HG02840 (cell line): ENCODE results near the gene CERS6.
"Not testable (repeated sequence)": the region's sequence is repeated elsewhere in the genome, so short reads cannot be mapped to it uniquely, and the experiment has no call there.

Experiments used
- ATAC-seq: cut with Tn5 transposase; IDR thresholded peaks from one replicate; pipeline ENCODE4 v1.9.1; 2021; ENCODE audit warnings: mild to moderate bottlenecking, moderate library complexity, moderate number of reproducible peaks; ENCODE audit not compliant: unreplicated experiment, low FRiP score

CERS6 gene

DNA sequence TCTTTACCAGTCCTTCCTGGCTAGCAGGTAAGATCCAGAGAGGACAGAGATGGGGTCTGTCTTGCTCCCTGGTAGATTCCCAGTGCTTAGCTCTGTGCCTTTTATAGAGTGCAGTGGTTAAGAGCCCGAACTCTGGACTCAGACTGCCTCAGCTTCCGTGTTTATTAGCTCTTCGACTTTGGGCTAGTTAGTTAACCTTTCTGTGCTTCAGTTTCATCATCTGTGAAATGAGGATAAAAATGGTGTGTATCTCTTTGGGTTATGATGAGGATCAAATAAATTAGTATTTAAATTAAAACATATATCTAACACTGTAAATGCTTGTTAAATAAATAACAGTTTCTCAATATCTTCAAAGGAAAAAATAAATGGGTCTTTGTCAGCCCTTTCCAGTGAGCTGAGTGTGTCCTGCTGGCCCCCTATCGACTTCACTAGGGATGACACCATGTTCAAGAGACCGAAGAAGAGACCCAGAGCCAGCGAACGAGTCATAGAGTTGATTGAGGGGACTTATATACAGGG, 38.2 kb downstream of the CERS6 start:
- ATAC-seq: no peak

DNA sequence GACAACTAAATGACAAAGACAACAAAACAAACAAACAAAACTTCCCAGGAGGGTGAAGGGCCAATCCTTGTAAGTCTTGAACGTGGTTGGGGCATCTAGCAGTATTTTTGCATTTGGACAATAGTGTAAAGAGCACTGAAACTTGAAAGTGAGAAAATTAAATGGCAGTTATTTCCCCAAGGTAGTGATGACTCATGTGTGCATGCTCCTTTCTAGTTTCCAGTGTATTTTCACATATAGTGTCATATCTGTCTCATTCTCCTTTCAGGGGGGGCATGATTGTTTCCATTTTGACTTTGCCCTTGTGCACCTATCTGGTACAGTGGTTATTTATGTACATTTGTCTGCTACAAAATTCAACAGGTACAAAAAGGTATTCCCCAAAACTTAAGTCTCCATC, 39.5 kb downstream of the CERS6 start:
- peak; percentile 85 for ATAC-seq

DNA sequence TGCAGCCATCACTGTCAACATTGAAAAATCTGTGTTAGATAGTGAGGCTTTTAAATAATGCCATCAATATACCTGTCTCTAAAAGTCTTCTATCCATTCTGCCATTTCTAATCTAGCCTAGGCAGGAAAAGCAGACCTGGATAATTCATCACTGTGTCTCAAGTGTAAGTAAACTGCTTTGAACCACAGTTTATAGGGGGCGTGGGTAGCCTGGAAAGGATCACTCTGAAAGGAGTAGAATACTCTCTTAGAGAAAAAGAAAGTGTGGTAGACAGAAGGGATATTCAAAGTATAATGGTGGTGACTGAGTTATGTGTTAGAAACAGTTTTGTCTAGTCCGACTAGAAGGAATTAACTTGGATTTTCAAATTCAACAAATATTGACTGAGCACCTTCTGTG, 40.8 kb downstream of the CERS6 start:
- ATAC-seq: no peak

DNA sequence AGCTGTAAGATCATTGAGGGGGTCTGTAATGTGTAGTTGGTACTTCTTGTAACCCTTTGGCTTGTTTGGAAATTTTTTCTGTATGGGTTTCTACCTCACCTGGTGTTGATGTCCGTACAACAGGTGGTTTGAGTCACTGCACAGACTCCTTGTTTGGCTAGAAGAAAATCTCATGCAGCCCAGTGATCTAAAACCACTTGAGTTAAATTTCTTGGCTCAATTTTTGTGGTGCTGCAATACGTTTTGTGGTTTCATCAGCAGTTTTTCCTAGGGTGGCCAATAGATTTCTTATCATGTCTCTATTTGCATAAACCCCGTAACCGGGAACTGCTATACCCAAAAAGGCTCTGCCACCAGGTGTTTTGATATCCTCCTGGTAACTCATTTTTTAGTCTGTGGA, 43.4 kb downstream of the CERS6 start:
- no peak for ATAC-seq

DNA sequence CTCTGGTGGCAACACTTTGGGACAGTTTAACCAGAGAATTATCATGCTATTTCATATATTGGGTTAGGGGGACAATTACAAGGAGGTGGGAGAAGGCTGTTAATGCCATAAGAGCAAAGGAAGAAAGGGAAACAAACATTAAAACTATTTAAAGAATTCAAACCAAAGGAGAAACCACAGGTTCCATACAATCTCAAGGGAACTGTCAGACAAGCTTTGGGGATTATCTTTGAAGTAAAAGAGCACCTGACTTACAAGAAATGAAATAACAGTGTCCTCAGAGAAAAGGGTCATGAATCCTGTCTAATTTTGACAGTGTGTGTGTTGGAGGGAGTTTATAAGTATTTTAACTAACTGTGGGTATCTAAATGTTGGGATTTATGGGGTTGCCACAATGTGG, 44.4 kb downstream of the CERS6 start:
- ATAC-seq: no peak

DNA sequence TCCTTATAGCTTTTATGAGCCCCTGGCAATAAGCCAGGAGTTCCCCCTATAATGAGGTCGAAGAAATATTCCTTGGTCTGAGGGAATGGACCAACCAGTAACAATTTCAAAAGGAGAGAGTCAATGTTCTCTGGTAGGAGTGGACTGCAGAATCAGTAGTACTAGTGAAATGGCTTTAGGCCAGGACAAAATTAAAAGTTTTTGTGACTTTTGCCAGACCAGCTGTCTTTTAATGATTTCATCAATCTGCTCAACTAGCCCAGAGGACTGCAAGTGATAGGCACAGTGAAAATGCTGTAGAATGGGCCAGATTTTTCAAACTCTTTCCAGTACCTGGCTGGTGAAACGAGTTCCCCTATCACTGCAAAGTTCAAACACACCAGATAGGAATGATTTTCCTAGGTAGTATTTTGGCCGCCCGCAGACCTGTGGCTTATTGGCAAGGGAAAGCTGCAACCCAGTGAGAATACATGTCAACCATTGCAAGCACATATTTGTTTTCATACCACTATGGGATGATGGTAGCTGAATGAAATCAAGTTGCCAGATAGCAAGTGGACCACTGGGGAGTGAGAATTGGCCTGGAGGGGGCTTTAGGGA, 45.5 kb downstream of the CERS6 start:
- no peak for ATAC-seq

DNA sequence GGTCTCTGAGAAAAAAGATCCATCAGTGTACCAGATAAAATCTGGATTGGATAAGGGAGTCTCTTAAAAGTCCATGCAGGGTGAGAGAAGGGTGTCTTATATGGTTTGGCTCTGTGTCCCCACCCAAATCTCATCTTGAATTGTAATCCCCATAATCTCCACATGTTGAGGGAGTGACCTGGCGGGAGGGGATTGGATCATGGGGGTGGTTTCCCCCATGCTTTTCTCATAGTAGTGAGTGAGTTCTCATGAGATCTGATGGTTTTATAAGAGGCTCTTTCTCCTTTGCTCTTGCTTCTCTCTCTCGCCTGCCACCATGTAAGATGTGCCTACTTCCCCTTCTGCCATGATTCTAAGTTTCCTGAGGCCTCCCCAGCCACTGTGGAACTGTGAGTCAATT, 46.8 kb downstream of the CERS6 start:
- not testable (repeated sequence) for ATAC-seq

DNA sequence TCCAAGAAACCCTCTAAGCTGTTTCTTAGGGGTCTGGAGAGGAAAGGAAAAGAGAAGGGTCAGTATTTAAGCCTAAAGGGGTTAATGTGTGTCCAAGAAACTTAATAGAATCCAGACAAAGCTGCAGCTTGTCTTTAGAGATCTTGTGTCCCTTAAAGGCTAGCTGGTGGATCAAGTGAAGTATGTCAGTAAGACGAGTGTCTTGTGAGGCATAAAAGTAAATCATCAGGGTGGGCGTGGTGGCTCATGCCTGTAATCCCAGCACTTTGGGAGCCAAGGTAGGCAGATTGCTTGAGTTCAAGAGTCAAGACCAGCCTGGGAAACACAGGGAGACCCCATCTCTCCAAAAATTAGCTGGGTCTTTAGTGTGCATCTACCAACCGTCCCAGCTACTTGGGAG, 47.8 kb downstream of the CERS6 start:
- no peak for ATAC-seq

DNA sequence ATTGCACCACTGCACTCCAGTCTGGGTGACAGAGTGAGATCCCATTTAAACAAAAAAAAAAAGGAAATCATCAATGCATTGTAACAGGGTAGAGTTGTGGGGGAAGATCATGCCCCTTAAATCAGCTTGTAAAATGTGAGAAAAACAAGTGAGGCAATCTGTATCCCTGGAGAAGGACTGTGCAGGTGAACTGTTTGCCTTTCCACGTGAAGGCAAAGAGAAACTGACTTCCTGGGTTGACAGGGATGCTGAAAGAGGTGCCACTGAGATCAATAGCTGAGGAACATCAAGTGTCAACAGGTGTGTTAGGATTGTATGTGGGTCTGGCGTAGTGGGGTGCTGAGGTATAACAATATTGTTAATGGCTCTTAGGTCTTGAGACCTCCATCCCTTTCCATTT, 48.3 kb downstream of the CERS6 start:
- ATAC-seq: no peak

DNA sequence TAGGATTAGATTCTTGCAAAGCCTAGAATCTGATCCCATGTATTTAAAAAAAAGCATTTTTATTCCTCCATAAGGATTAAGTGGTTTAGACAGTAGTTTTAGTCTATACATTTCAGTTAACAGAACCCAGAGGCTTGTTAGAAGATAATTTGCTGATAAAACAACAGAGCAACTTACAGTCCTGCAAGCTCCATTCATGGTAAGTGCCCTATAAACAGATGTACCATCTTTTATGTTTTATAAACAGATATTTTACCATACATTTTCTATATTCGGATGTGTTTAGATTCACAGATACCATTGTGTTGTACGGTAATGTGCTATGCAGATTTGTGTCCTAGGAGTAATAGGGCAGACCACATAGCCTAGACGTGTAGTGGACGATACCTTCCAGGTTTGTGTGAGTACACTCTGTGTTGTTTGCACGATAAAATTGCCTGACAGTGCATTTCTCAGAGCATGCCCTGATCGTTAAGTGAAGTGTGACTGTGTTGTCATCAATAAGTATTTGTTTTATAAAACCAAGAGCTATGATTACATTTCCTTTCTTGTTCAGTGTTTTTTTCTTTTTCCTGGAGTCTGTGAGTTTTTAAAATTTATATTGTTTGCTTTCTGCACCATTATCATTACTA, 54.2 kb downstream of the CERS6 start:
- ATAC-seq: no peak

DNA sequence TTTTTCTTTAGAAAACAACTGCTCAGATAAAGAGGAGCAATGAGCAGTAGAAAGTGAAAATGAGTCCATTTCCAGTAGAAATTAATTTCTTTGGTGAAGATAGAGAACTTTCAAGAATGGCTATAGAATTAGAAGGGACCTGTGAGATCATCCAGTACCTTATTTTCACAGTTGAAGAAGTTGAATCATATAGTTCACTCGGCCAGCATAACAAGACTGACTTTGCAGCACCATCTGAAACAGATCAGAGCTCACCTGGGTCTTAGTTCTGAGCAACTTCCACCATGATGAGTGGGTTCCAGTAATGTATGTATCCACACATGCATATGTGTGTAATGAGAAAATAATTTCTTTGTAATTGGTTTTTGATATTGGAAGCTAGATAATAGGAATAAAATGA, 58.6 kb downstream of the CERS6 start:
- ATAC-seq: no peak

DNA sequence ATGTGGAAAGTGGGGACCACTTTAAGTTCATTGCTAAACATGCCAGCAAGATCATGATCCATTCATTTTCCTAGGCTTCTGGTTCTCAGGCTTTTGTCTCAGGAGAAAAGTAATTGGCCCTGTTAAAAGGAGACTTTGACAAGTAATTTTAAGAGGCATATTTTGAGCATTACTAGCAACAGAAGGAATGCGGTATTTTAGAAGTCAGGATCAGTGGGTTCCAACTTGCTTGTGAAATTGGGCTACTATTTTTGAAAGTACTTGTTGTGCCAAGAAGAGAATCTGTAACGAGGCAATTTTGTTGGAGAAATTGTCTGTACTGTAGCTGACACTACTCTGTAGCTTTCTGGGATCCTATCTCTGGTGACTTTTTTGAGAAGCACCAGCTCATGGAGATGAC, 59.4 kb downstream of the CERS6 start:
- no peak for ATAC-seq

DNA sequence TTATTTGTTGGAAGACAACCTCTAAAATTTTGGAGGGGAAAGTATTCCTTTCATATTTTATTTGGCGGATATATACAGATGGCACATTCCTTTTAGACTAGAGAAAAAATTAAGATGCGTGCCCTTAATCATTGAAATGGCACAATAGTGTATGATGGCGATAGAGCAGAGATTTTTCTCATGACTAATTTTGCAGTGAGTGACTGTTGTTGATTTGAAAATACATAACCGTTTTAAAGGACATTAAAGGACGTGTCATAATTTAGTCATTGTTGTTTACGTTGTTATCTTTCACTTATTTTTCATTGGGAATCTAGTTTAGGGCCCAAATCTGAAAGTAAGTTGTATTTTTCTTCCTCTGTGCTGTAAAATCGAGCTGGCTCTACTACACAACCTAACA, 61.7 kb downstream of the CERS6 start:
- no peak for ATAC-seq

DNA sequence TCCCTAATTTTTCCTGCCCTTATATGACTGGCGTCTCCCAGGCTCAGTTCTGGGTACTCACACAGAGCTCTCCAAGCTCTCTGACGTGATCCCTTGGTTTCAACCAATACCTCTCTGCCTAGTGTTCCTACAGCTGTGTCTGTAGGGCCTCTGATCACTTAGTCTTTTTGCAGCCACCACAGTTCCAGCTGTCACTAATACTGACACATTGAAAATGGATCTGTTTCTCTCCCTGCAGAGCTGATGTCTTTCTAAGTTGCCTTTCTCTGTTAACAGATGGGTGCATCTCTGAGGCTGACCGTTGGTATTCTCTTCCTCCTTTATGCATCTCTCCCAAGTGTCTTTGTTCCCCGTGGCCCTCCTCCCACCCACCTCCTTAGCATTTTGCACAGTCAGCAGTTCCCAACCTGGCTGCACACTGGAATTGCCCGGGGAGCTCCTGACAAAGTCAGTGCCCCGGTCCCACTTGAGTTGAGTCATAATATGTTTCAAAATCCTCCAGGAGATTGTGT, 62.5 kb downstream of the CERS6 start:
- no peak for ATAC-seq

DNA sequence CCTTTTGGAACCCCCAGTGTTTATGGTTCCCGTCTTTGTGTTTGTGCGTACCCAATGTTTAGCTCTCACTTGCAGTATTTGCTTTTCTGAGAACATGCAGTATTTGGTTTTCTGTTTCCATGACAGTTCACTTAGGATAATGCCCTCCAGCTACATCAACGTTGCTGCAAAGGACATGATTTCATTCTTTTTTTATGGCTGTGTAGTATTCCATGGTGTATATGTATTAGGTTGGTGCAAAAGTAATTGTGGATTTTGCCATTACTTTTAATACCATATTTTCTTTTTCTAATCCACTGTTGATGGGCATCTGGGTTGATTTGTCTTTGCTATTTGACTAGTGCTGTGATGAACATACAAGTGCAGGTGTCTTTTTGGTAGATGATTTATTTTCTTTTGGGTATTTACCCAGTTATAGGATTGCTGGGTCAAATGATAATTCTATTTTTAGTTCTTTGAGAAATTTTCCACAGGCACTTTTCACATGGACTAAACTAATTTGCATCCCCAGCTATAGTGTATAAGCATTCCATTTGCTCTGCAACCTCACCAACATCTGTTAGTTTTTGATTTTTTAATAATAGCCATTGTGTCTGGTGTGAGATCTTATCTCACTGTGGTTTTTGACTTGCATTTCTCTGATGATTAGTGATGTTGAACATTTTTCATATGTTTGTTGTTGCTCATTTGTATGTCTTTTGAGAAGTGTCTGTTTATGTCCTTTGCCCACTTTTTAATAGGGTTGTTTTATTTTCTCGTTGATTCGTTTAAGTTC, 63.6 kb downstream of the CERS6 start:
- no peak for ATAC-seq

DNA sequence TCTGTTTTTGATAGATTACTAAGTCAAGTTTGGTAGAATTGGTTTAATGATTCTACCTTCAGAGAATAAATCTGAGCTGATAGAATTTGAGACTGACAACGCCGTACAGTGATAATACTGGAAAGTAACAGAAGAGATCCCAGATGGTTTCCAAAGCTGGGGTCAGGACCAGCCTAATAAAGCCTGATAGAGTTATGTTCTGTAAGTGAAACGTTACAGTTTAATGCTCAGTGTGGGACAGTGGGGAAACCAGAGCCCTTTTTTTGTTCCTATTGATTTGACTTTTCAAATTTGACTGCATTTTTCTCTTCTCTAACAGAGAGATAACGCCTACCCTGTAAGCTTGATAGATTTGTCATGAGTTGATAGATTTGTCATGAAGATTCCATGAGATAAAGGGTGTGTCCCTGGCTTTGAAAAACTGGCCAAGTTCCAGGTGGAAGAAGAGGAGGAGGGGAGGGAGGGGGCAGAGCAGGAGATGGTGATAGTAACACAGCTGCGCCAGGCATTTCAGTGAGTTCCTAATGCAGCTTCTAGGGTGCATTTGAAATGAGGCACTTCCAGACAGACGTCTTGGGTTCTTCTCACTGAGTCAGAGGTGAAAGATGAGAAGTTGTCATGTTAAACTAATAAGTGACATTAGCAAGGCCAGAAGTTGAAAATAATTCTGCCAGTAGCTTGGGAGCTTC, 65.1 kb downstream of the CERS6 start:
- ATAC-seq: no peak

DNA sequence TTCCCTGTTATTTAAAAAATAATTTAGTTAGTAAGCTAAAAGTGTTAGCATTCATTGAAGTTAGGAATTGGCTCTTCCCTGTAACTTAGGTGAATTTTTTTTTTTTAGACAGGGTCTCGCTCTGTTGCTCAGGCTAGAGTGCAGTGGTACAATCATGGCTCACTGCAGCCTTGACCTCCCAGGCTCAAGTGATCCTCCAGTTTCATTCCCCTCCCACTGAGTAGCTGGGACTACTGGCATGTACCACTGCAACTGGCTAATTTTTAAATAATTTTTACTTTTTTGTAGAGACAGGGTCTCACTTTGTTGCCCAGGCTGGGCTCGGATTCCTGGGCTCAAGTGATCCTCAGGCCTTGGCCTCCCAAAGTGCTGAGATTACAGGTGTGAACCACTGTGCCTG, 66.4 kb downstream of the CERS6 start:
- no peak for ATAC-seq

DNA sequence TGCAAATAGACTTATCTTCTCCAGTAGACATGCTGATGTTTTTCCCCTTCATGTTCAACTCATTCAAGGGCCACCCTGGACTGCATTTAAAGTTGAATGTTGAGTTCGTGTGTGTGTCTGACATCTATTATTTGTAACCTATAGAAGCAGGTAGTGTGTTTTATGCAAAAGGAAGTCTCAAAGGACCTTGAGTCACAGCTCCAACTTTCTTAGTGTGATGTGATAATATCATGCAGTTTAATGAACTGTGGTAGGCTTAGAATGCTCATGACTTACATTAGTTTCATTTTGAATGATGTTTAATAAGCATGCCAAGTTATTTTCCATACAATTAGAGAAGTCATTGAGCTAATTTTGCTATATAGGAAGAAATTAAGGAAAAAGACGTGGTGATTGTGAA, 67.9 kb downstream of the CERS6 start:
- ATAC-seq: no peak

DNA sequence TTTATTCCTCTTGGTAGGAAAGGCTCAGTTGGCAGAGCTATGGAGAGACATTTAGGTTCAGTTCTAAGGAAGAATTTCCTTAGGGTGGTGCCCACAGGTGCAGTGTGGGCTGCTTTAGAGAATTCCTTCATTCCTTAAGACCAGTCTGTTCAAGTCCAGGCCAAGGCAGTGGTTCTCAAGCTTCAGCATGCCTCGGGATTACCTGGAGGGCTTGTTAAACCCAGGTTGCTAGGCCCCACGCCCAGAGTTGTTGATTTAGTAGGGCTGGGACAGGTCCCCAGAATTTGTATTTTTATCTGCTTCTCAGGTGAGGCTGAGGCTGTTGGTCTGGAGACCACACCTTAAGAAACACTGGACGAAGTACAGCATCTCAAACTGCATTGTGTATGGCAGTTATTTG, 68.9 kb downstream of the CERS6 start:
- ATAC-seq: no peak

DNA sequence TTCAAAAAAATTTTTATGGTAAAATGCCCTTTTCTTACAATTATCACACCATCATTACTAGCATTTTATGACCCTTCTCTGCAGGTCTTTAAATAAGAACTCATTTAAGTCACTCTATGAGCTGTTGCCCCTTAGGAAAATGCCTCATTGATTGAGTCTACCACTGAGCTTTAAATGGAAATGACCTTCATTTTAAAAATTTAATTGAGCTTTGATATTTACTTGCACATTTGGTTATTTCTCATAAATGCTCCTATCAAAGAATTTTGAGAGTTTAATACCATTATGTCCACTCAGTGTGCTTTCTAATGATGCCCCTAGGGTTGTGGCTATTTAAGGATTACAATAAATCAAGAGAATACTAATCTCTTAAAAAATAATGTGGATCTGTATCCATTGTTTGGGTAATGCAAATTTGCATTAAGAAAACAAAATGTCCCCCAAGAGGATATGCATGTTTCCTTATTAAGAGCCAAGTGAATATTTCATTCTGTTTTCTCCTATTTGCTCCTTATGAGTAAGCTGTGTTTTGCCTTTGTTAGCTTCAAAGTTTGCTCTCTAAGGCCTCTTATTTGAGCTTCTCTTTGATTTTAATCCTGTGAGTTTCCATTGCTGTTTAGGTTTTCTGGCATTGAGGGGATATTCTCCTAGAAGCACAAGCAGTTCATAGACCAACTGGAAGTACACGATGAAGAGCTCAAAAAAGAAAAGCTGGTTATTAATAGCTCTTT, 69.8 kb downstream of the CERS6 start:
- no peak for ATAC-seq
